Measurements from ENCODE around the gene BARHL1. TPM values are rescaled to one million over a fixed set of nuclear protein-coding genes. Genes with fewer than 3 reads are reported as not detected.

The BARHL1 gene
- total RNA-seq, 6 donors from 2014 or later, result not detected

DNA sequence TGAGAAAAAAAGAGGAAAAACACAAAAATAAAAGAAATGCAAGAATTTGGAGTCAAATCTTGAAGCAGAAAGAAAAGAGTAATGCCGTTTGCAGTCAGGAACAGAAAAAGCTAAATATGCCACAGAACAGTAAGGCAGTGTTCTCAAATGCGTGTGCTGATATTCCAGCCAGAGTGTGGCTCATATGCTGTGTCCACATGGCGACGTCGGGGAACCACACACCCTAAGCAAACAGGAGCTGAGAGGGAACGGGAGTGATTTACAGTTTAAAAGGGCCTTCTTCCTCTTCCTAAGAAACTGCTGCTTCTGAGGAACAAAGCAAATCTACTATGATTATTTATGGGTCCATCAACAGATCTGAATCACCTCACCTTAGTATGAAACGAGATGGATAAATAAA is 44.7 kb downstream of the BARHL1 start:
- no peaks in the 10 kb centered on the region for H3K27me3 ChIP-seq
- DNase-seq (no peak), ATAC-seq (ENCODE audit: low FRiP score in 2 of 2) (no peak)
- H3K9me3 ChIP-seq, result no peaks in the 10 kb centered on the region
- peaks cover 15 to 79% (median 50%) of the 10 kb centered on the region in 4 donors for H3K36me3 ChIP-seq
- no peak overlapping the region for H3K4me3 ChIP-seq
- H3K27ac ChIP-seq, result no peak overlapping the region
- TF ChIP-seq EP300 (IDR thresholded peaks at IDR 0.05), result no peak
- TF ChIP-seq POLR2A (IDR thresholded peaks at IDR 0.05), result no peak
- no peak for TF ChIP-seq POLR2AphosphoS5 (IDR thresholded peaks at IDR 0.05)
- TF ChIP-seq, protein P1, sequence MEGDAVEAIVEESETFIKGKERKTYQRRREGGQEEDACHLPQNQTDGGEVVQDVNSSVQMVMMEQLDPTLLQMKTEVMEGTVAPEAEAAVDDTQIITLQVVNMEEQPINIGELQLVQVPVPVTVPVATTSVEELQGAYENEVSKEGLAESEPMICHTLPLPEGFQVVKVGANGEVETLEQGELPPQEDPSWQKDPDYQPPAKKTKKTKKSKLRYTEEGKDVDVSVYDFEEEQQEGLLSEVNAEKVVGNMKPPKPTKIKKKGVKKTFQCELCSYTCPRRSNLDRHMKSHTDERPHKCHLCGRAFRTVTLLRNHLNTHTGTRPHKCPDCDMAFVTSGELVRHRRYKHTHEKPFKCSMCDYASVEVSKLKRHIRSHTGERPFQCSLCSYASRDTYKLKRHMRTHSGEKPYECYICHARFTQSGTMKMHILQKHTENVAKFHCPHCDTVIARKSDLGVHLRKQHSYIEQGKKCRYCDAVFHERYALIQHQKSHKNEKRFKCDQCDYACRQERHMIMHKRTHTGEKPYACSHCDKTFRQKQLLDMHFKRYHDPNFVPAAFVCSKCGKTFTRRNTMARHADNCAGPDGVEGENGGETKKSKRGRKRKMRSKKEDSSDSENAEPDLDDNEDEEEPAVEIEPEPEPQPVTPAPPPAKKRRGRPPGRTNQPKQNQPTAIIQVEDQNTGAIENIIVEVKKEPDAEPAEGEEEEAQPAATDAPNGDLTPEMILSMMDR (IDR thresholded peaks at IDR 0.05), result no peak
- no peaks in the 10 kb centered on the region for H3K4me1 ChIP-seq
- WGBS, 2 donors, result 83 to 84% methylated on average over 7 of the region's 7 CpGs

DNA sequence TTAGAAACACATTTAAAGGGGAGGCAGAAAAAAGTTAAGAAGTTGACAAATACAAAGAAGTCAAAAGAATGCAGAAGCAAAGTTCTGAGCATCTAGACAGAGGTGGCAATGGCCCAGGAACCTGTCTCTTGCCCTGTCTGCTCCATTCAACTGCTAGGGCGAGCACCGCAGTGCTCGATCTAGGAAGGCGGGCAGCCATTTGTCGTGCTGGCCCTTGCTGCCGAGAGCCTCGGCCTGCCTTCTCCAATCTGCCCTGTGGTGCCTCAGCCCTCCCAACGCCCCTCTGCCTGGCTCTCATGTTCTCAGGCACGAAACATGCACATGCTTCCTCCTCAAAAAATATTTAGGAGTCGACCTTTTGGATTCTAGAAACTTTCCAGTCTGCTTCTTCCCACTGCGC is 45.2 kb downstream of the BARHL1 start:
- TF ChIP-seq EP300 (IDR thresholded peaks at IDR 0.05) (no peak), POLR2A (IDR thresholded peaks at IDR 0.05) (no peak), POLR2AphosphoS5 (IDR thresholded peaks at IDR 0.05) (no peak)
- TF ChIP-seq, protein P1 (IDR thresholded peaks at IDR 0.05), result no peak
- no peak for ATAC-seq (ENCODE audit: low FRiP score in 2 of 2)
- peaks cover 15 to 77% (median 50%) of the 10 kb centered on the region in 4 donors for H3K36me3 ChIP-seq
- no peaks in the 10 kb centered on the region for H3K9me3 ChIP-seq
- WGBS, 2 donors, result 93 to 96% methylated on average over 11 of the region's 11 CpGs
- H3K27me3 ChIP-seq, result no peaks in the 10 kb centered on the region
- no peak overlapping the region for H3K4me3 ChIP-seq
- H3K27ac ChIP-seq, result no peak overlapping the region
- no peak for DNase-seq
- H3K4me1 ChIP-seq, result no peaks in the 10 kb centered on the region

DNA sequence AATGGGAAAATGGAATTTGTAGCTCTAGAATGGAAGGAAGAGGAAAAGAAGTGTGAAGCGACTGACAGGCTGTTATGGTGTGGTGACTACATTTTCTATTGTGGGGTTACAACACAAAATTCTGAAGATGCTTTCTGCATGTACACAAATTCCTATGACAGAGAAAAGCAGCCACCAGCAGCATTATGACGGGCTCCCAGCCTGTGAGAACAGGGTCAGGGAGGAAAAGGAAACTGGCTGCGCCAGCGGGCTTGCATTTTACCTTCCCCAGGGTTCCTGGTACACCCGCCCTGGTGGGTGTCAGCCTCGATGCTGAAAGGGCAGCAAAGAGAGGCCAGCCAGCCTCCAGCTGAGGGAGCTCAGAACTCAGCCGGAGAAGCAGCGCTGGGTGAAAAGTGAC is 46.3 kb downstream of the BARHL1 start:
- ATAC-seq (ENCODE audit: low FRiP score in 2 of 2), result no peak
- Histone ChIP-seq H3K9me3 (no peaks in the 10 kb centered on the region), H3K27ac (no peak overlapping the region), H3K36me3 (peaks cover 15 to 75% (median 50%) of the 10 kb centered on the region in 4 donors), H3K4me1 (no peaks in the 10 kb centered on the region), H3K27me3 (no peaks in the 10 kb centered on the region), H3K4me3 (no peak overlapping the region)
- WGBS, 2 donors, result 92 to 93% methylated on average over 8 of the region's 8 CpGs
- TF ChIP-seq POLR2A (IDR thresholded peaks at IDR 0.05) (no peak), EP300 (IDR thresholded peaks at IDR 0.05) (no peak)
- DNase-seq, result no peak

DNA sequence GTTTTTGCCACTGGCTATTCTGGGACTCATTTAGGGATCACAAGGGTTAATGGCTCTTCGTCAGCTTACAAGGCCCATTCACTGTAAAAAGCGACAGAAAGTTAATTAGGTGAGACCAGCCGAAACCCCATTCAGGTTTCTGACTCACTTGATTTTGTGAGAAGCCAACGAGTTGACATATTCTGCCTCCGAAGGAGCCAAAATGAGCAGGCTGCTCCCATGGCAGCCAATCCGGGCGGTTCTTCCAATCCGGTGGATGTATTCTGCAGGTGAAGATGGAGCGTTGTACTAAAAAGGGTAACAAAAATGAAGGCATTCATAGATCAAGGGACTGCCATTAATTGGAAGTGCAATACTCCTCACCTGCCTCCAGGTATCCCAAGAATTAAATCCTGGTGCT is 47.7 kb downstream of the BARHL1 start:
- WGBS, 2 donors, result 91 to 92% methylated on average over 9 of the region's 9 CpGs
- Histone ChIP-seq H3K36me3 (peaks cover 15 to 68% (median 42%) of the 10 kb centered on the region in 4 donors), H3K4me1 (no peaks in the 10 kb centered on the region), H3K9me3 (no peaks in the 10 kb centered on the region), H3K27me3 (no peaks in the 10 kb centered on the region), H3K4me3 (no peak overlapping the region), H3K27ac (no peak overlapping the region)
- TF ChIP-seq POLR2AphosphoS5 (IDR thresholded peaks at IDR 0.05) (no peak), EP300 (IDR thresholded peaks at IDR 0.05) (no peak), POLR2A (IDR thresholded peaks at IDR 0.05) (no peak)
- TF ChIP-seq, protein P1 (IDR thresholded peaks at IDR 0.05), result no peak
- DNase-seq (no peak), ATAC-seq (ENCODE audit: low FRiP score in 2 of 2) (no peak)

DNA sequence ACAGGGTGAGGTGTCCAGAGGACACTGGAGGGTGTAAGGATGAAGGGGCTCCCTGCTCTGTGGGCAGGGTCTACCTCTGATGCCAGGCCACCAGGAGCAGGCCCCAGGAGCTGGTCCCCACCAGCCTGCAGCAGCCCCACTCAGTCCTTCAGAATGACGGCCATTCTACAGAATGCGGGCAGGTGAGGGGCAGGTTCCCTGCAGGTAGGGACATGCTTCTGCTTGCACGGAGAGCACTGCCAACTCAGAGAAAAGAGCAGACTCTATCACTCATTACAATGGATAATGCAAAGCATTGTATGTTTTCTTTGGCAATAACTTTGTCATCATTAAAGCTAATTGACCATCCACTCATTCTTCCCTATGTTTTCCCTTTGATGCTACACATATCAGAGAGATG is 48.4 kb downstream of the BARHL1 start:
- TF ChIP-seq, protein P1 (IDR thresholded peaks at IDR 0.05), result no peak
- no peak for TF ChIP-seq EP300 (IDR thresholded peaks at IDR 0.05)
- no peak for TF ChIP-seq POLR2AphosphoS5 (IDR thresholded peaks at IDR 0.05)
- no peak for TF ChIP-seq POLR2A (IDR thresholded peaks at IDR 0.05)
- DNase-seq (no peak), ATAC-seq (ENCODE audit: low FRiP score in 2 of 2) (no peak)
- Histone ChIP-seq H3K4me1 (no peaks in the 10 kb centered on the region), H3K27me3 (no peaks in the 10 kb centered on the region), H3K9me3 (no peaks in the 10 kb centered on the region), H3K27ac (no peak overlapping the region), H3K36me3 (peaks cover 15 to 64% (median 39%) of the 10 kb centered on the region in 4 donors), H3K4me3 (no peak overlapping the region)
- 93 to 100% methylated on average over 2 to 3 of the region's 3 CpGs for WGBS, 2 donors

All from upper lobe of left lung (tissue), 6 donors.